Islet precursor cell (in vitro differentiated cells): Measurements from ENCODE around the gene KLHL25.

Experiments
- DNase-seq: peaks from one replicate; pipeline ENCODE4 v3.0.0-alpha.2; 2018

Gene KLHL25

GRCh38 chr15:85743392-85744055, 51.2 kb downstream of the KLHL25 start:
- DNase-seq, result no peak

DNA sequence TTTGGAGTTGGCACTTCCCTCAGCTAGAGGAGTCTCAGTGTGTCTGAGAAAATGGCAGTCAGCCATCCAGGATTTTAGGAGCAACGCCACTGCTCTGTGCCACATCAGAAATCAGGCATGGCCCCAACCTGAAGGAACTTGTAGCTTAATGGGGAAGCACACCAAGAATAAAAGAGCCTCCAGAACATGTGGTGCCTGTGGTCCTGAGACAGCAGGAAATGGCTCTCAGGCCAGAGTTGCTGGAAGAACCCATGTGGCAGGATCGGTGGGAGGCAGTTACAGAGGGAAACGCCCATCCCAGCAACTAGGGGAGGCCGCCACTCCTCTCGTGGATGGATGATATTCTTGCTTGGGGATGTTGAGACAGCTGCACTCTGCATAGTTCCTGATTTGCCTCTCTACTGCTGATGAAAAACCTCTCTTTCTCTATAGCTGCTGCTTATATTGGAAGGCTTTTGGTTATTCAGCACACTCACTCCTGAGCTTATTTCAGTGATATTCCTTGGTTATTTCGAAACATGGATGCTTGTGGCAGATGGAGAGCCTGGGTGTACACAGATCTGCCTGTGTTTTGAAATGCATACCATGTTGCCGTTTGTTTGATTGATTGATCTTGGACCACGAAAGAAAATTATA, 52.4 kb downstream of the KLHL25 start:
- DNase-seq, result no peak

GRCh38 chr15:85741662-85742061, 53.1 kb downstream of the KLHL25 start:
- no peak for DNase-seq

- DNase-seq, result no peak
These were observed 53.7 kb downstream of the KLHL25 start for GRCh38 chr15:85741021-85741421.

GRCh38 chr15:85737061-85737460, 57.7 kb downstream of the KLHL25 start:
- DNase-seq, result no peak

- no peak for DNase-seq
These were observed 61.3 kb downstream of the KLHL25 start for GRCh38 chr15:85733416-85733815.

DNA sequence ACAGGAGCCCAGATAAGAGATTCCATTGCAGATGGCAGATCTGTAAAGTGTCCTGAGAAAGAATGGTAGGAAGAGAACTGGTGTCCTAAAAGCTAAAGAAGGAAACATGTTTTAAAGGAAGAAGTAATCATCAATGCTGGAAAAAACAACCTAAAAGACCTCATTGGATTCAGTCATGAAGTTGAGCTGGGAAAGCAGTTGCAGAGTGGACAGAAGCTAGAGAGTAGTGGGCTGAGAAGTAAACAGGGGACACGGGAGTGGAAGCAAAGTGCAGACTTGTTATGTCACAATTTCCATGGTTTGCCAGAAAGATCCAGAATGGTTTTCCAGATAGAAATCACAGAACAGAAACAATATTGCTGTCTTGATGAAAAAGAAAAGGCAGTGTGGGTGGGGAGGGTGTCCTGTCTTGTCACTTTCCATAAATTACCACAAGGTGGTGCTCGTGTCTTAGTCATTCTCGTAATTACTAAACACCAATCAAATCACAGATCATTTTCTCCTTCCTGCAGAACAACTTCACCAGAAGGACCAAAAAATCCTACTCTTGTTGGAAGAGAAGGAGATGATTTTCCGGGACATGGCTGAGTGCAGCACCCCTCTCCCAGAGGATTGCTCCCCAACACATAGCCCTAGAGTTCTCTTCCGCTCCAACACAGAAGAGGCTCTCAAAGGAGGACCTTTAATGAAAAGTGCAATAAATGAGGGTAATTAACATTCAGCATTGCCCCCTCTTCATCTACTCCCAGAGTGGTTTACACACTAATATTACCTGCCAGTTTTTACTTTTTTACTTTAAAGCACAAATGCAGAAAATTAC, 64.5 kb downstream of the KLHL25 start:
- no peak for DNase-seq

DNA sequence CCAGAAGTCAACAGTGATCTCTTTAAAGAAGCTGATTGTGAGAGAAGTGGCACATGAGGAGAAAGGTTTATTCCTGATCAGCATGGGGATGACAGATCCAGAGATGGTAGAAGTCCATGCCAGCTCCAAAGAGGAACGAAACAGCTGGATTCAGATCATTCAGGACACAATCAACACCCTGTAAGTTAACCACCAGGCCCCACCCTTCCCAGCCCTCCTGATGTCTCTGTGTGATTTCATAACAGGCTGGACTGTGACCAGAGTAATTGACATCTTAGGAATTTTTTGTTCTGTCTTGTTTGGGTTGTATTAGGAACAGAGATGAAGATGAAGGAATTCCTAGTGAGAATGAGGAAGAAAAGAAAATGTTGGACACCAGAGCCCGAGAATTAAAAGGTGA, 67.7 kb downstream of the KLHL25 start:
- DNase-seq, result no peak

DNA sequence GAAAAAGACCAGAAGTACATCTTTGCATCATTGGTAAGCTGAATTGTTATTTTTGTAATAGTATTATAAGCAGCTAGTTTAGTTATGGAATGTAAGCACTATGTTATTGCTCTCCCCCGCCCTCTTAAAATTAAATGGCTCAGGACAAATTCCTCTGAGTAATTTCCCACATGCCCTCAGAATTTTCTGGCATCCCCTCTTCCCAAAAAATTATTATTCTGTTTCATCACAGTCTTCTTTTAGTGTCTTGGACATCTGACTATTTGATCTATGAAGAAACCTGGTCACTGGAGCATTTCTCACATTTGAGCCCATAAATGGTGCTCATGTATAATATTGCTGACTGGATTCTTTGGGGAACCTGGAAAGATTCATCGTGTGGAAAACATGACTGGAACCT, 68.3 kb downstream of the KLHL25 start:
- no peak for DNase-seq

DNA sequence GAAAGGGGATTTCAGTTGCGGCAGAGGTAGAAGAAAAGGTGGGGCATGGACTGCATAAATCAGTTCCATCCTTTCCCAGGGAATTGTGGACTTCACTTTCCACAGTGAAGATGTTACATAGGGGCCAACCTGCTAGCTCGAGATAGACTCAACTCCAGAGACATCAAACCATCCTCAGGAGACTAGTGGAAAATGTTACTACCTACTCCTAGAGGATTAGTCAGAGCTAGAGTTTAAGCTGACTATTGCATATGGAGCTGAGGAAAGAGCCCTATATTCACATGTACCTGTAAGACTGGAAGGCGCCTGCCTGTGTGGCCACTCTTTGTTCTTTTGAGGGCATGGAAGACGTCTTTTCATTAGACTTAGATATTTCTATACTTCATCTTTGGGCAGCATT, 69.2 kb downstream of the KLHL25 start:
- no peak for DNase-seq

GRCh38 chr15:85725019-85725418, 69.7 kb downstream of the KLHL25 start:
- DNase-seq, result no peak

- DNase-seq, result no peak
These were observed 70.5 kb downstream of the KLHL25 start for GRCh38 chr15:85723960-85724945.

- DNase-seq, result no peak
These were observed 72.2 kb downstream of the KLHL25 start for GRCh38 chr15:85722374-85723152.

DNA sequence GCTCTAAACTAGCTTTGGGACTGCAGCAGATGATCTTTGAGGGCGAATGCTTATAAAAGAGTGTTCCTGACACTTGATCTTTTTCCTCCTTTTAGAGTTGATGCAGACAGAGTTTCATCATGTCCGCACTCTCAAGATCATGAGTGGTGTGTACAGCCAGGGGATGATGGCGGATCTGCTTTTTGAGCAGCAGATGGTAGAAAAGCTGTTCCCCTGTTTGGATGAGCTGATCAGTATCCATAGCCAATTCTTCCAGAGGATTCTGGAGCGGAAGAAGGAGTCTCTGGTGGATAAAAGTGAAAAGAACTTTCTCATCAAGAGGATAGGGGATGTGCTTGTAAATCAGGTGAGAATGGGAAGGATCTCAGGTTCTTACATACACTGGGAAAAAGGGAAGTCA, 75.7 kb downstream of the KLHL25 start:
- no peak for DNase-seq

GRCh38 chr15:85718271-85718971, 76.3 kb downstream of the KLHL25 start:
- DNase-seq, result no peak

- no peak for DNase-seq
These were observed 77.5 kb downstream of the KLHL25 start for GRCh38 chr15:85717212-85717611.

DNA sequence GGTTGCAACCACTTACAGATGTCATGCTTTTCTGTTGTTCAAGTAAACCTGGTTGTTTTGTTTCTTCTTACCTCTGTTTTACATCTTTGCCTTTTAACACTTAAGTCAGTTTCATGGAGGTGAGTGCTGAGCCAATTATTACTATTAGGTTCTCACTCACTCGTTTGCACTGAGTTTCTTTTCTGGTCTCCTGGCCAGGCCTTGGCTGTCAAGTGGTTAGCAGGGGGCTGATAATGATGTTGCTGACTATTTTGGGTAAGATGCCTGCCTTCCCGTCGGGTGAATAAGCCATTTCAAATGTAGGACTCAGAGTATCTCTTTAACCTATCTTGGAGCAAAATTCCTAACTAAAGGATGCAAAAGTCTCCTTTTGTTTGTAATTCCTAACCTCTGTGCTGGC, 78.5 kb downstream of the KLHL25 start:
- no peak for DNase-seq

GRCh38 chr15:85711580-85712192, 83.0 kb downstream of the KLHL25 start:
- DNase-seq, result no peak

DNA sequence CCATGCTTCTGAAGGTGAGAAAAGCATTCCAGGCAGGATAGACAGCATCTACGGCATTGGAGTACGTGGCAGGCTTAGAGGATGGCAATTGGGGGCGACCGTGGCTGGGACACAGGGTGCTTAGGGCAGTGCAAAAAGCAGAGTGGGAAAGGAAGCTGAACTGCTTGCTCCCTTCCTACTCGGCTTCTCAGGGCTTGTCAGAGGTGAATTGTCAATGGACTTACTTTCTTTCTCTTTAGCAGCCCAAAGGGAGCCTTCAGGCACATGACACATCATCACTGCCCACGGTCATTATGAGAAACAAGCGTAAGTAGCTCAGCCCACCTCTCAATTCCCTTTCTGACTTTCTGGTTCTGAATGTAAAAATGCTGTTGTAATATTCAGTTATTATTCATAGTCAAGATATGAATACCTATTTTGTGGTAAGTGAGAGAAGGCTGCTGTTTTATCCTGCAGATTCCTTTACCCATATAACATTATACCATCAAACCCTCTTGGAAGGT, 84.3 kb downstream of the KLHL25 start:
- DNase-seq, result no peak
